Bronchial epithelial cell (primary cell): Measurements from ENCODE around the gene KRTAP12-2. TPM values are rescaled to one million over a fixed set of nuclear protein-coding genes. Genes with fewer than 3 reads are reported as not detected.

Experiments used
- DNase-seq: peaks from one replicate; pipeline ENCODE4 v3.0.0-alpha.2; 2010; ENCODE audit warnings: low read depth
- FAIRE-seq: peaks from 2 replicates; lab custom pipeline; 2011; peaks lifted over from hg19 to GRCh38; lab: Jason Lieb, UNC
- H3K27me3 ChIP-seq: 2 replicates; pipeline ENCODE4 v1.5.1; 2011; ENCODE audit warnings: low read length; ENCODE audit not compliant: control insufficient read depth, insufficient read depth
- H3K36me3 ChIP-seq: 2 replicates; pipeline ENCODE4 v1.5.1; 2011; ENCODE audit warnings: low read length; ENCODE audit not compliant: control insufficient read depth, insufficient read depth
- H3K4me3 ChIP-seq: 2 replicates; pipeline ENCODE4 v1.5.1; 2011; ENCODE audit warnings: mild to moderate bottlenecking, low read depth, low read length, control low read depth
- CTCF ChIP-seq: IDR thresholded peaks from 2 replicates; pipeline ENCODE4 v1.5.1; 2011; ENCODE audit warnings: mild to moderate bottlenecking, moderate library complexity, low read length, control low read depth, inconsistent platforms; ENCODE audit not compliant: insufficient read depth, severe bottlenecking
- total RNA-seq: library from RNA; depleted of rRNA; stranded (reverse); fragments of >200 nt; gene quantifications from 2 replicates; pipeline ENCODE4 v1.2.1, GENCODE V29; 2014

KRTAP12-2 gene
- total RNA-seq, 1 donor from 2014 or later, result not detected

GRCh38 chr21:44658913-44659595 is 7.7 kb downstream of the KRTAP12-2 start:
- H3K36me3 ChIP-seq, result no peaks in the 10 kb centered on the region
- DNase-seq (no peak), FAIRE-seq (no peak)
- H3K4me3 ChIP-seq, result no peak overlapping the region
- H3K27me3 ChIP-seq, result no peaks in the 10 kb centered on the region
- no peak for TF ChIP-seq CTCF

GRCh38 chr21:44658541-44658910 is 8.2 kb downstream of the KRTAP12-2 start:
- FAIRE-seq, result no peak
- DNase-seq, result no peak
- H3K36me3 ChIP-seq, result no peaks in the 10 kb centered on the region

GRCh38 chr21:44657635-44658540 is 8.8 kb downstream of the KRTAP12-2 start, which contains the start of gene KRTAP12-3:
Gene KRTAP12-3 (plus strand): TSS chr21:44657932. CDS start chr21:44657980, 48 bp downstream.
- no peaks in the 10 kb centered on the region for H3K36me3 ChIP-seq
- FAIRE-seq (peak; percentile 68), DNase-seq (no peak)
- no peak for TF ChIP-seq CTCF
- H3K27me3 ChIP-seq, result no peaks in the 10 kb centered on the region
- no peak within 1 kb of the TSS for H3K4me3 ChIP-seq

More at GRCh38 chr21:44658541-44658910, 8.2 kb downstream of the KRTAP12-2 start:
- Histone ChIP-seq H3K4me3 (no peak overlapping the region), H3K27me3 (no peaks in the 10 kb centered on the region)
- no peak for TF ChIP-seq CTCF

- no peaks in the 10 kb centered on the region for H3K27me3 ChIP-seq
- no peak overlapping the region for H3K4me3 ChIP-seq
- no peak for DNase-seq
- no peak for FAIRE-seq
- no peak for TF ChIP-seq CTCF
- no peaks in the 10 kb centered on the region for H3K36me3 ChIP-seq
Measured at GRCh38 chr21:44656868-44657267, 9.9 kb downstream of the KRTAP12-2 start.

GRCh38 chr21:44654576-44655175 is 12.1 kb downstream of the KRTAP12-2 start, which contains the start of gene KRTAP12-4:
Gene KRTAP12-4 (minus strand): TSS chr21:44654659. CDS start chr21:44654614, 45 bp downstream.
- Histone ChIP-seq H3K36me3 (no peaks in the 10 kb centered on the region), H3K27me3 (no peaks in the 10 kb centered on the region), H3K4me3 (no peak within 1 kb of the TSS)
- no peak for TF ChIP-seq CTCF
- DNase-seq (no peak), FAIRE-seq (peak; percentile 91)
